Astrocyte (in vitro differentiated cells and primary cell): Measurements from ENCODE around the gene TTC13. TPM values are rescaled to one million over a fixed set of nuclear protein-coding genes. Genes with fewer than 3 reads are reported as not detected.

ENCODE experiments used
- DNase-seq: peaks from one replicate; pipeline ENCODE4 v3.0.0-alpha.2; 2010; ENCODE audit warnings: low read depth
- FAIRE-seq: peaks from 2 replicates; lab custom pipeline; 2011; peaks lifted over from hg19 to GRCh38; lab: Jason Lieb, UNC
- H2AFZ ChIP-seq: 2 replicates; pipeline ENCODE4 v1.6.0; 2012; ENCODE audit warnings: low read depth, low read length, inconsistent platforms
- H3K27ac ChIP-seq: 2 replicates; pipeline ENCODE4 v1.5.1; 2011; ENCODE audit warnings: low read depth, low read length, inconsistent platforms
- H3K27me3 ChIP-seq: 2 replicates; pipeline ENCODE4 v1.6.0; 2011; ENCODE audit warnings: low read length, inconsistent platforms; ENCODE audit not compliant: insufficient read depth
- H3K36me3 ChIP-seq: 2 replicates; pipeline ENCODE4 v1.5.1; 2011; ENCODE audit warnings: low read length, inconsistent platforms; ENCODE audit not compliant: insufficient read depth
- H3K4me1 ChIP-seq: 2 replicates; pipeline ENCODE4 v1.5.1; 2011; ENCODE audit warnings: low read length, inconsistent platforms; ENCODE audit not compliant: insufficient read depth
- H3K4me2 ChIP-seq: 2 replicates; pipeline ENCODE4 v1.6.0; 2012; ENCODE audit warnings: low read length, inconsistent platforms
- H3K4me3 ChIP-seq: 2 replicates; pipeline ENCODE4 v1.5.1; 2011; ENCODE audit warnings: low read depth, mild to moderate bottlenecking, low read length, inconsistent platforms; ENCODE audit not compliant: insufficient read depth
- H3K79me2 ChIP-seq: 2 replicates; pipeline ENCODE4 v1.6.0; 2012; ENCODE audit warnings: mild to moderate bottlenecking, low read length, inconsistent platforms; ENCODE audit not compliant: insufficient read depth
- H3K9ac ChIP-seq: 2 replicates; pipeline ENCODE4 v1.6.0; 2012; ENCODE audit warnings: mild to moderate bottlenecking, low read length, inconsistent platforms
- H3K9me3 ChIP-seq: 2 replicates; pipeline ENCODE4 v1.5.1; 2012; ENCODE audit warnings: low read depth, mild to moderate bottlenecking, low read length, inconsistent platforms; ENCODE audit not compliant: insufficient read depth
- H4K20me1 ChIP-seq: 2 replicates; pipeline ENCODE4 v1.6.0; 2012; ENCODE audit warnings: low read length, inconsistent platforms; ENCODE audit not compliant: insufficient read depth
- H3K27ac Mint-ChIP-seq: one replicate; pipeline ENCODE4 v1.8.0; 2021; ENCODE audit warnings: mild to moderate bottlenecking, mixed read lengths; ENCODE audit not compliant: unreplicated experiment
- H3K27me3 Mint-ChIP-seq: one replicate; pipeline ENCODE4 v1.8.0; 2021; ENCODE audit warnings: low read depth, mixed read lengths; ENCODE audit not compliant: unreplicated experiment
- H3K36me3 Mint-ChIP-seq: one replicate; pipeline ENCODE4 v1.8.0; 2021; ENCODE audit warnings: low read depth, mixed read lengths; ENCODE audit not compliant: unreplicated experiment
- H3K4me1 Mint-ChIP-seq: one replicate; pipeline ENCODE4 v1.8.0; 2021; ENCODE audit warnings: low read depth, mixed read lengths; ENCODE audit not compliant: unreplicated experiment
- H3K4me3 Mint-ChIP-seq: one replicate; pipeline ENCODE4 v1.8.0; 2021; ENCODE audit warnings: mild to moderate bottlenecking, moderate library complexity, mixed read lengths; ENCODE audit not compliant: unreplicated experiment
- H3K9me3 Mint-ChIP-seq: one replicate; pipeline ENCODE4 v1.8.0; 2021; ENCODE audit warnings: mild to moderate bottlenecking, mixed read lengths; ENCODE audit not compliant: unreplicated experiment
- CTCF ChIP-seq: IDR thresholded peaks from 2 replicates; pipeline ENCODE4 v1.5.1; 2011; ENCODE audit warnings: low read depth, mild to moderate bottlenecking, inconsistent platforms, low read length, moderate library complexity; ENCODE audit not compliant: insufficient read depth
- EZH2 ChIP-seq: IDR thresholded peaks from 2 replicates; pipeline ENCODE4 v1.6.1; 2012; ENCODE audit warnings: mild to moderate bottlenecking, low read length, inconsistent platforms; ENCODE audit not compliant: insufficient read depth
- total RNA-seq: library from RNA; stranded (reverse); gene quantifications from 2 replicates; pipeline ENCODE4 v1.2.1, GENCODE V29; 2021

TTC13 gene
- total RNA-seq, 1 donor from 2014 or later: 13.0 TPM

GRCh38 chr1:230957580-230957989 lies 21.1 kb downstream of the TTC13 start:
- no peak overlapping the region for H3K4me3 Mint-ChIP-seq
- no peaks in the 10 kb centered on the region for H4K20me1 ChIP-seq
- no peak for TF ChIP-seq EZH2
- TF ChIP-seq CTCF: no peak
- no peaks in the 10 kb centered on the region for H3K36me3 ChIP-seq
- FAIRE-seq (no peak), DNase-seq (no peak)
- H3K9me3 ChIP-seq: no peaks in the 10 kb centered on the region
- no peak overlapping the region for H3K4me2 ChIP-seq
- no peaks in the 10 kb centered on the region for H3K79me2 ChIP-seq
- H3K27ac ChIP-seq: no peak overlapping the region
- no peaks in the 10 kb centered on the region for H3K27me3 Mint-ChIP-seq
- no peak overlapping the region for H3K4me3 ChIP-seq
- no peak overlapping the region for H3K27ac Mint-ChIP-seq
- H3K36me3 Mint-ChIP-seq: peaks cover 5% of the 10 kb centered on the region
- H3K9me3 Mint-ChIP-seq: no peaks in the 10 kb centered on the region
- H3K4me1 ChIP-seq: no peaks in the 10 kb centered on the region
- H3K9ac ChIP-seq: no peak overlapping the region
- H3K4me1 Mint-ChIP-seq: peaks cover 6% of the 10 kb centered on the region
- no peak overlapping the region for H2AFZ ChIP-seq
- no peaks in the 10 kb centered on the region for H3K27me3 ChIP-seq

DNA sequence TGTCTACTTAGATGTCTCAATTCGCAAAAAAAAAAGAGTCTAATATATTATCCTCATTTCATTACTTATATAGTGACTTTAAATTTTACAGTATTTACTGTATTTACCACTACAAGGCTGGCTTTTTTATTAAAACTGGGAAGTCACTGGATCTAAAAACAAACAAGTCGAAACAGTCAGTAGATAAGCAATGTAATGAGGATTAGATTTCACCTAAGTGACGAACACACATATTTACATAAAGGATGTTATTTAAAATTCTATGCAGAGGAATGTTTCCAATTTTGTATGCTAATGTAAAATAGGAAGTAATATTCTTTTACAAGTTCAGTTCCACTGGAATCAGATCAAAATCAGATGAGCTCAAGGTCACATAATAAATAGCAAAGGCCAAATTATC lies 28.3 kb downstream of the TTC13 start:
- H2AFZ ChIP-seq: no peak overlapping the region
- H3K36me3 ChIP-seq: no peaks in the 10 kb centered on the region
- FAIRE-seq (no peak), DNase-seq (no peak)
- H3K4me3 Mint-ChIP-seq: no peak overlapping the region
- no peak overlapping the region for H3K9ac ChIP-seq
- H3K9me3 Mint-ChIP-seq: no peaks in the 10 kb centered on the region
- no peaks in the 10 kb centered on the region for H4K20me1 ChIP-seq
- H3K4me3 ChIP-seq: no peak overlapping the region
- no peak overlapping the region for H3K27ac Mint-ChIP-seq
- H3K4me1 ChIP-seq: no peaks in the 10 kb centered on the region
- H3K27ac ChIP-seq: no peak overlapping the region
- H3K9me3 ChIP-seq: no peaks in the 10 kb centered on the region
- H3K79me2 ChIP-seq: no peaks in the 10 kb centered on the region
- H3K4me2 ChIP-seq: no peak overlapping the region
- no peaks in the 10 kb centered on the region for H3K27me3 Mint-ChIP-seq
- H3K4me1 Mint-ChIP-seq: no peaks in the 10 kb centered on the region
- no peaks in the 10 kb centered on the region for H3K27me3 ChIP-seq
- H3K36me3 Mint-ChIP-seq: no peaks in the 10 kb centered on the region
- no peak for TF ChIP-seq EZH2

DNA sequence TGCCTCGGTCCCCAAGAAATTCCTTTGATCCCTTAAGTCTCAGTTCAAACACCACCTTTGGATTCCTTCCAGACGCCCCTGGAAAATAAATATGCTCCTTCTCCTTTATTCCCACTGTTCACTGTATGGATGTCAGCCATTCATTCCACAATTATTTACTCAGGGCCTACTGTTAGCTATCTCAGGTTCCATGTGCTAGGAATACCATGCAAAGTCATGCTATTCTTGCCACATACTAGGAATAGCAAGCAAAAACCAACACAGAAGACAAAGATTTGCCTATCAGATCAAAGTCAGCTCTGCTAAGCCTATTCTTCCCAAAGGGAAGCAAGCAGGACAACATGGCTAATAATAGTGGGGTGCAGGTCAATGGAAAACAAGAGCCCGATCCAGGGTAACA lies 29.8 kb downstream of the TTC13 start:
- H3K4me1 ChIP-seq: no peaks in the 10 kb centered on the region
- H3K4me2 ChIP-seq: no peak overlapping the region
- no peak overlapping the region for H3K9ac ChIP-seq
- DNase-seq (no peak), FAIRE-seq (no peak)
- no peaks in the 10 kb centered on the region for H3K36me3 Mint-ChIP-seq
- H3K27ac ChIP-seq: no peak overlapping the region
- TF ChIP-seq CTCF (no peak), EZH2 (no peak)
- no peaks in the 10 kb centered on the region for H4K20me1 ChIP-seq
- no peaks in the 10 kb centered on the region for H3K36me3 ChIP-seq
- no peaks in the 10 kb centered on the region for H3K9me3 Mint-ChIP-seq
- H3K9me3 ChIP-seq: no peaks in the 10 kb centered on the region
- H3K4me3 ChIP-seq: no peak overlapping the region
- no peaks in the 10 kb centered on the region for H3K27me3 Mint-ChIP-seq
- H3K4me1 Mint-ChIP-seq: no peaks in the 10 kb centered on the region
- no peak overlapping the region for H3K4me3 Mint-ChIP-seq
- H3K27ac Mint-ChIP-seq: no peak overlapping the region
- H3K27me3 ChIP-seq: no peaks in the 10 kb centered on the region
- H3K79me2 ChIP-seq: no peaks in the 10 kb centered on the region
- H2AFZ ChIP-seq: no peak overlapping the region
